Raji (cell line): ENCODE measurements around the gene ANAPC16.

Source experiments
- POLR2A ChIP-seq: IDR thresholded peaks from 2 replicates; pipeline ENCODE4 v1.6.1; 2011; ENCODE audit warnings: low read depth, low read length, control low read depth; ENCODE audit not compliant: insufficient read depth

Gene ANAPC16

GRCh38 chr10:72277996-72278667 lies 62.3 kb downstream of the ANAPC16 start:
- no peak for TF ChIP-seq POLR2A

DNA sequence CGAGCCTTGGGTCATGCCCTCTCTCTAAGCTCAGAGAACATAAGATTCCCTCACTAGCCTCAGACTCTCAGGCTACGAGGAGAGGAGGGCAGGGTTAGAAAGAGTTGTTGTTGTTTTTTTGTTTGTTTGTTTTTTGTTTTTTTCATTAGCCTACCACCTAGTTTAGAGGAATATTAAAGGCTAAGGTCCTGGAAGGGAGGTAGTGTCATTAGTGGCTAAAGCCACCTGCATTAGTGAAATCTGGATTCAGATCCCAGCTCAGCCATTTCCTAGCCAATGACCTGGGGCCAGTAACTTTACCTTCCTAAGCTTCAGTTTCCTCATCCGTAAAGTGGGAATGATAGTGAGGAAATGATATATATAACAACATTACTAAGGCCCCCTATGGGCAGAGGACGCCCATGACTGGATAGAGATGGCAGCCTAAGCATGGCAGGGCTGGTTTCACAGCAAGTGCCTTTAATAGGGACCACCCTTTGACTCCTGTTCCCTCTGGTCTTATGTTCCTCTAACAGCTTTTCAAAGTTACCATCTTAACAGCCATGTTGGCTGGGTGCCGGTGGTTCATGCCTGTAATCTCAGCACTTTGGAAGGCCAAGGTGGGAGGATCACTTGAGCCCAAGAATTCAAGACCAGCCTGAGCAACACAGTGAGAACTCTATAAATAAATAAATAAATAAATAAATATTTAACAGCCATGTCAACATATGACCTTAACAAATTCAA lies 63.0 kb downstream of the ANAPC16 start:
- TF ChIP-seq POLR2A = no peak

DNA sequence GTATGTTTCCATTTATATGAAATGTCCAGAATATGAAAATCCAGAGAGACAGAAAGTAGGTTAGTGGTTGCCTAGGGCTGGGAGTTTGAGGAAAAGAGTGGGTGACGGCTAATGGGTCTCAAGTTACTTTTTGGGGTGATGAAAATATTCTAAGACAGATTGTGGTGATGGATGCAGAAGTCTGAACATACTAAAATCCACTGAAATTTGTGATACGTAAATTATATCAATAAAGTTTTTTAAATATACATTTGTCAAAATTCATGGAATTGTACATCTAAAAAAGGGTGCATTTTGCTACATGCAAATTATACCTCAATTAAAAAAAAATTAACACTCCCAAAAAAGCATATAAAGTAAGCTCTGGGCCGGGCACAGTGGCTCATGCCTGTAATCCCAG lies 67.3 kb downstream of the ANAPC16 start:
- TF ChIP-seq POLR2A = no peak
